Lower leg skin (tissue), 3 donors: Measurements from ENCODE around the gene CERK.

Experiments used
- CTCF ChIP-seq, 3 donors: fragments of 450-650 bp; IDR thresholded peaks; one replicate each; pipeline ENCODE4 v1.5.1; 2016; ENCODE audit warnings: antibody characterized with exemption in 3 of 3, mild to moderate bottlenecking in 3 of 3, moderate library complexity in 2 of 3
- POLR2A ChIP-seq, 2 donors: fragments of 450-650 bp; IDR thresholded peaks; one replicate each; pipeline ENCODE4 v1.6.1; 2016 to 2017; ENCODE audit warnings: antibody characterized with exemption in 2 of 2, mild to moderate bottlenecking in 1 of 2, moderate library complexity in 1 of 2

- no peak for TF ChIP-seq CTCF (IDR thresholded peaks at IDR 0.05)
- TF ChIP-seq POLR2A (IDR thresholded peaks at IDR 0.05) = no peak
Measured at GRCh38 chr22:46663001-46663400, 75.1 kb downstream of the CERK start.
